CD14-positive monocyte (primary cell): Measurements from ENCODE around the gene LOXHD1. TPM values are rescaled to one million over a fixed set of nuclear protein-coding genes. Genes with fewer than 3 reads are reported as not detected.

Experiments
- DNase-seq, 3 donors: peaks; one replicate each; pipeline ENCODE4 v3.0.0-alpha.2; 2011 to 2022
- H2AFZ ChIP-seq: 2 replicates; pipeline ENCODE4 v1.6.0; 2012; ENCODE audit warnings: mild to moderate bottlenecking, low read depth, low read length, inconsistent platforms; ENCODE audit not compliant: insufficient read depth, poor library complexity, severe bottlenecking
- H3K27ac ChIP-seq, 2 donors: 1 replicate in 1 of 2; 2 replicates in 1 of 2; pipeline ENCODE4 v1.5.1; 2012 to 2013; ENCODE audit warnings: low read length in 2 of 2, control low read depth in 1 of 2, inconsistent platforms in 1 of 2, low read depth in 1 of 2, mild to moderate bottlenecking in 1 of 2
- H3K27me3 ChIP-seq, 2 donors: one replicate each; pipeline versions ENCODE4 v1.6.0 to v1.6.1; 2011 to 2013; ENCODE audit warnings: low read length in 2 of 2; ENCODE audit not compliant: control insufficient read depth in 2 of 2, insufficient read depth in 2 of 2
- H3K36me3 ChIP-seq, 2 donors: replicated peaks in 1 of 2; 1 replicate in 1 of 2; 2 replicates in 1 of 2; pipeline versions ENCODE4 v1.5.1 to v1.6.1; 2012 to 2013; ENCODE audit warnings: low read length in 2 of 2, control low read depth in 1 of 2, inconsistent platforms in 1 of 2, mild to moderate bottlenecking in 1 of 2; ENCODE audit not compliant: insufficient read depth in 2 of 2, control insufficient read depth in 1 of 2
- H3K4me1 ChIP-seq, 2 donors: 1 replicate in 1 of 2; 2 replicates in 1 of 2; pipeline versions ENCODE4 v1.5.1 to v1.6.1; 2012 to 2013; ENCODE audit warnings: low read length in 2 of 2, control low read depth in 1 of 2, inconsistent platforms in 1 of 2, mild to moderate bottlenecking in 1 of 2, moderate library complexity in 1 of 2; ENCODE audit not compliant: insufficient read depth in 2 of 2, control insufficient read depth in 1 of 2
- H3K4me2 ChIP-seq: replicated peaks from 2 replicates; pipeline ENCODE3; 2012; ENCODE audit warnings: low read length, moderate library complexity, mild to moderate bottlenecking; ENCODE audit not compliant: poor library complexity, severe bottlenecking; ENCODE audit errors: extremely low read depth
- H3K4me3 ChIP-seq, 3 experiments: fragments of 200-600 bp in 1 of 3; sonication (generic) in 1 of 3; replicated peaks in 1 of 3; 1 replicate in 2 of 3; 2 replicates in 1 of 3; pipeline ENCODE4 v1.5.1; 2011 to 2013; ENCODE audit warnings: low read length in 3 of 3, mild to moderate bottlenecking in 3 of 3, control low read depth in 2 of 3, low read depth in 2 of 3, inconsistent platforms in 1 of 3, moderate library complexity in 1 of 3
- H3K79me2 ChIP-seq: 2 replicates; pipeline ENCODE4 v1.6.0; 2012; ENCODE audit warnings: mild to moderate bottlenecking, control low read depth, inconsistent platforms, low read length, moderate library complexity; ENCODE audit not compliant: insufficient read depth
- H3K9ac ChIP-seq: 2 replicates; pipeline ENCODE4 v1.6.0; 2017; ENCODE audit warnings: low read length, mild to moderate bottlenecking; ENCODE audit not compliant: insufficient read depth, poor library complexity, severe bottlenecking
- H3K9me3 ChIP-seq, 2 donors: replicated peaks in 1 of 2; 1 replicate in 1 of 2; 2 replicates in 1 of 2; pipeline versions ENCODE4 v1.5.1 to v1.6.1; 2012 to 2013; ENCODE audit warnings: low read length in 2 of 2, control low read depth in 1 of 2; ENCODE audit not compliant: control insufficient read depth in 1 of 2, insufficient read depth in 1 of 2
- H4K20me1 ChIP-seq: 2 replicates; pipeline ENCODE4 v1.6.0; 2012; ENCODE audit warnings: mild to moderate bottlenecking, low read length, control low read depth, moderate library complexity; ENCODE audit not compliant: insufficient read depth
- H3K27ac Mint-ChIP-seq, 7 donors: one replicate each; pipeline ENCODE4 v1.8.0; 2020; ENCODE audit warnings: mild to moderate bottlenecking in 7 of 7, mixed read lengths in 7 of 7, moderate library complexity in 6 of 7, inconsistent platforms in 2 of 7
- H3K27me3 Mint-ChIP-seq, 3 donors: one replicate each; pipeline ENCODE4 v1.8.0; 2021 to 2022; ENCODE audit warnings: low read depth in 3 of 3, mild to moderate bottlenecking in 3 of 3, mixed read lengths in 3 of 3, moderate library complexity in 3 of 3, inconsistent platforms in 1 of 3
- H3K36me3 Mint-ChIP-seq, 2 donors: one replicate each; pipeline ENCODE4 v1.8.0; 2020; ENCODE audit warnings: mixed read lengths in 2 of 2, inconsistent platforms in 1 of 2, mild to moderate bottlenecking in 1 of 2
- H3K4me1 Mint-ChIP-seq: one replicate; pipeline ENCODE4 v1.8.0; 2020; ENCODE audit warnings: mild to moderate bottlenecking, mixed read lengths
- H3K4me3 Mint-ChIP-seq, 2 donors: one replicate each; pipeline ENCODE4 v1.8.0; 2020; ENCODE audit warnings: mild to moderate bottlenecking in 2 of 2, mixed read lengths in 2 of 2, moderate library complexity in 1 of 2
- H3K9me3 Mint-ChIP-seq, 7 donors: one replicate each; pipeline ENCODE4 v1.8.0; 2020 to 2022; ENCODE audit warnings: mixed read lengths in 7 of 7, mild to moderate bottlenecking in 6 of 7, moderate library complexity in 6 of 7, inconsistent platforms in 2 of 7
- WGBS: methylation state at CpG from one replicate; pipeline ENCODE4 v1.1.5; 2013; ENCODE audit warnings: missing lambda C conversion rate; ENCODE audit not compliant: insufficient coverage; 5-methylcytosine and 5-hydroxymethylcytosine counted together
- intact Hi-C, 2 donors: fragments of 100-400 bp; cut with micrococcal nuclease; formaldehyde crosslinking; loops; one replicate each; pipeline versions ENCODE4 v1.15.0 to v1.15.1; 2023
- polyA plus RNA-seq, 3 donors: library from polyadenylated mRNA; depleted of rRNA in 1 of 3; unstranded in 2 of 3; stranded (reverse) in 1 of 3; fragments of 300-500 nt in 2 of 3; fragments of >200 nt in 1 of 3; fragmentation: Illumina TruSeq in 2 of 3; gene quantifications; 1 replicate in 2 of 3; 2 replicates in 1 of 3; pipeline ENCODE4 v1.2.3, GENCODE V29; 2012 to 2021
- TF ChIP-seq, protein P1 (sequence below): fragments of 200-600 bp; IDR thresholded peaks from one replicate; pipeline ENCODE4 v1.8.0; 2022; ENCODE audit warnings: antibody characterized with exemption, mild to moderate bottlenecking

LOXHD1 gene
- polyA plus RNA-seq, 3 donors: 0.33 to 10.9 (median 0.61) TPM

DNA sequence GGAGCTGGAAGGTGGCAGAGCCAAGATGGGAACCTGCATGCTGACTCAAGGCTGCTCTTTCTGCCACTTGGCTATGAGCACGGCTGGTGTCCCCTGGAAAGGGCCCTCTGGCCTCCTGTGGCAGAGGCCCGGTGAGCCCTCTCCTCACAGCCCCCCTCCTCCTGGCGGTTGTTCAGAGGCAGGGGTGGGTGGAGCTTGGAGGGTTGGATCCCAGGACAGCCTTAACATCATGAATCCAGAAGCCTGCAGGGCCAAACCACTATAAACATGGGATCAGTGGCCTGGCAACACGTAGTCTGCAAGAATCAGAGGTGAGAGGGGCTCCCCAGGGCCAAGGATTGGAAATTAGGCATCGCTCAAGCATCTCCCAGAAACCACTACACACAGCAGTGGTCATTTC, 48.5 kb upstream of the LOXHD1 start:
- Histone ChIP-seq H4K20me1 (no peaks in the 10 kb centered on the region), H3K9ac (no peak overlapping the region), H3K79me2 (no peaks in the 10 kb centered on the region), H3K27ac (no peak overlapping the region), H3K36me3 (no peaks in the 10 kb centered on the region), H3K4me1 (no peaks in the 10 kb centered on the region), H3K27me3 (no peaks in the 10 kb centered on the region), H2AFZ (no peak overlapping the region), H3K4me3 (no peak overlapping the region), H3K4me2 (no peak overlapping the region), H3K9me3 (no peaks in the 10 kb centered on the region)
- intact Hi-C loops: no loop called here
- Mint-ChIP-seq H3K4me3 (no peak overlapping the region), H3K4me1 (no peaks in the 10 kb centered on the region), H3K9me3 (no peaks in the 10 kb centered on the region), H3K27ac (no peak overlapping the region), H3K27me3 (peaks cover 0 to 10% (median 7%) of the 10 kb centered on the region in 3 donors), H3K36me3 (no peaks in the 10 kb centered on the region)
- TF ChIP-seq, protein P1, sequence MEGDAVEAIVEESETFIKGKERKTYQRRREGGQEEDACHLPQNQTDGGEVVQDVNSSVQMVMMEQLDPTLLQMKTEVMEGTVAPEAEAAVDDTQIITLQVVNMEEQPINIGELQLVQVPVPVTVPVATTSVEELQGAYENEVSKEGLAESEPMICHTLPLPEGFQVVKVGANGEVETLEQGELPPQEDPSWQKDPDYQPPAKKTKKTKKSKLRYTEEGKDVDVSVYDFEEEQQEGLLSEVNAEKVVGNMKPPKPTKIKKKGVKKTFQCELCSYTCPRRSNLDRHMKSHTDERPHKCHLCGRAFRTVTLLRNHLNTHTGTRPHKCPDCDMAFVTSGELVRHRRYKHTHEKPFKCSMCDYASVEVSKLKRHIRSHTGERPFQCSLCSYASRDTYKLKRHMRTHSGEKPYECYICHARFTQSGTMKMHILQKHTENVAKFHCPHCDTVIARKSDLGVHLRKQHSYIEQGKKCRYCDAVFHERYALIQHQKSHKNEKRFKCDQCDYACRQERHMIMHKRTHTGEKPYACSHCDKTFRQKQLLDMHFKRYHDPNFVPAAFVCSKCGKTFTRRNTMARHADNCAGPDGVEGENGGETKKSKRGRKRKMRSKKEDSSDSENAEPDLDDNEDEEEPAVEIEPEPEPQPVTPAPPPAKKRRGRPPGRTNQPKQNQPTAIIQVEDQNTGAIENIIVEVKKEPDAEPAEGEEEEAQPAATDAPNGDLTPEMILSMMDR: no peak
- no peak for DNase-seq
- WGBS: no CpG with 5 or more reads among the region's 5 CpGs

DNA sequence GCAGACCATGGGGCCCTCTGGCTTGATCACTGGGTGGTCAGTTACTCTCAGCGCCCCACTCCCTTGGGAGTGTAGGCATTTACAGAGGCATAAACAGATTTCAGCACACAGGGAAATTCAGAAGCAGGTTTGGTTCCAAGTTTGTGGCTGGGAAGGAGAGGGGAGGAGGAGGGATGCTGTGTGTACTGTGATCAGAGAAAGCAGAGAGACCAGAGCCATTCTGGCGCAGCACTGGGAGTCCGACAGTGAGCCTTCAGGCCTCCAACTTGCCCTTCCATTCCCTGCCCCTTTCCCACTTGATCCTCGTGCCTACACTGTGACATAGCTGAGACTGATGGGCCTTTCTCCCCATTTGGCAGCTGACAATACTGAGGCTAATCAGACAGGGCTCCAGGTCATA, 47.8 kb upstream of the LOXHD1 start:
- no peaks in the 10 kb centered on the region for H3K4me1 Mint-ChIP-seq
- H2AFZ ChIP-seq: no peak overlapping the region
- no peak overlapping the region for H3K27ac Mint-ChIP-seq

More for the DNA sequence above, 47.8 kb upstream of the LOXHD1 start:
- Mint-ChIP-seq H3K4me3 (no peak overlapping the region), H3K36me3 (no peaks in the 10 kb centered on the region), H3K27me3 (peaks cover 3 to 10% (median 7%) of the 10 kb centered on the region in 3 donors), H3K9me3 (no peaks in the 10 kb centered on the region)
- Histone ChIP-seq H3K9ac (no peak overlapping the region), H3K79me2 (no peaks in the 10 kb centered on the region), H3K36me3 (no peaks in the 10 kb centered on the region), H3K9me3 (no peaks in the 10 kb centered on the region), H3K4me1 (no peaks in the 10 kb centered on the region), H3K4me3 (no peak overlapping the region), H4K20me1 (no peaks in the 10 kb centered on the region), H3K27ac (no peak overlapping the region), H3K4me2 (no peak overlapping the region), H3K27me3 (no peaks in the 10 kb centered on the region)
- intact Hi-C loops: no loop called here
- TF ChIP-seq, protein P1: no peak
- 84% methylated on average over 3 of the region's 4 CpGs for WGBS
- DNase-seq: no peak
